HCT116 (cell line): ENCODE results near the gene ODF4.

ENCODE experiments used
- CTCF ChIP-seq, 3 experiments: fragments of 200-600 bp in 1 of 3; sonication (generic) in 1 of 3; IDR thresholded peaks in 2 of 3; conservative IDR thresholded peaks in 1 of 3; 2 replicates each; pipeline ENCODE4 v1.5.1; 2012 to 2017; ENCODE audit warnings: low read depth in 2 of 3, low read length in 2 of 3, antibody characterized with exemption in 1 of 3, borderline replicate concordance in 1 of 3, control low read depth in 1 of 3, mild to moderate bottlenecking in 1 of 3, mixed read lengths in 1 of 3, mixed run types in 1 of 3, moderate library complexity in 1 of 3; ENCODE audit not compliant: insufficient read depth in 1 of 3
- POLR2A ChIP-seq: IDR thresholded peaks from 2 replicates; pipeline ENCODE4 v1.7.0; 2011; ENCODE audit warnings: borderline replicate concordance; ENCODE audit not compliant: insufficient read depth, insufficient read length; ENCODE audit errors: extremely low read depth
- ZFX ChIP-seq: fragments of 450-650 bp; IDR thresholded peaks from 2 replicates; pipeline ENCODE4 v1.6.1; 2017

DNA sequence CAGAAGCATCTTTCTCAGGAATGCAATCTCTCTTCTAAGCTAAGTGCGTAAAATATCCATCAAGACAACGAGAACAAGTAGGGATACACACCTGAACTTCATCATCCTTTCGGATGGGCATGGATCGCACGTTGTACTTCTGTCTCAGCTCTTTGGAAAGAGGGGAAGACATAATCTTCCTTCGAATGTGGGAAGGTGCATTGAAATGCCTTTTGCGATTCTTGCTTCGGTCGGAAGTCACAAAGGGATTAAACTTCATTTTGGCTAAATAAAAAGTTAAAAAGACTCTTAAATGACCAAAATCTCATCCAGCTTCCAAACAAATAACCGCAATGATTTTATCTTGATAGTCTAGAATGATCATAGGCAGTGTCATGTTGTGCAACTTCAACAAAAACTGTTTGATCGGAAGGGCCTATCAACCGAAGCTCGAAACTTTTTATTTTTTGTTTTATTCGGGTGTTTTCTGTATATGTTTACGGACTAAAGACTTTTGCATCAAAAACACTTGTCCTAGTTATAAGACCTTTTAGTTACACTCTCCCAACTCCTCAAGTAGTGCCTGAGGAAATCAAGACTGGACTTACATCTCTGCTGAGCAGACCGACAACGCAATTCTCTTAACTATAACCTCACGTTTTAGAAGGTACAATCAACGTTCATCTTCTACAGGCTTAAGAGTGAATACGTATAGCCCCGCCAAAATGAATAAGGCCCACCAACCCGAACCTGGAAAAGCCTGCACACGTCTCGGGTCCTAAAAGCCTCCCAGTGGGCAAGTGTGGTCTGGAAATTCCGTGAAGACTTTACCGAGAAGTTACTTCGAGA lies 42.6 kb downstream of the ODF4 start:
- TF ChIP-seq CTCF (IDR thresholded peaks at IDR 0.05 in 2 of 3, conservative IDR thresholded peaks at IDR 0.05 in 1 of 3; ENCODE audit: borderline replicate concordance in 1 of 3, insufficient read depth in 1 of 3, low read depth in 2 of 3, low read length in 2 of 3) (no peak), POLR2A (no peak), ZFX (no peak)
